GM12878 (cell line): ENCODE measurements around the gene DNASE2. TPM values are rescaled to one million over a fixed set of nuclear protein-coding genes. Genes with fewer than 3 reads are reported as not detected.

Source experiments
- BACH1 ChIP-seq: fragments of 450-650 bp; IDR thresholded peaks from 2 replicates; pipeline ENCODE4 v1.6.1; 2017; ENCODE audit warnings: mild to moderate bottlenecking, borderline replicate concordance
- CBX3 ChIP-seq: fragments of 200-600 bp; sonication (generic); IDR thresholded peaks from 2 replicates; pipeline ENCODE4 v1.6.1; 2016; ENCODE audit warnings: low read depth, borderline replicate concordance
- CHD2 ChIP-seq: IDR thresholded peaks from 2 replicates; pipeline ENCODE4 v1.6.1; 2011; ENCODE audit warnings: low read depth, low read length, improper control_type of control experiment, borderline replicate concordance
- CREM ChIP-seq: IDR thresholded peaks from 2 replicates; pipeline ENCODE4 v1.6.1; 2014; ENCODE audit warnings: antibody characterized with exemption, low read depth
- E4F1 ChIP-seq: fragments of 450-650 bp; IDR thresholded peaks from 2 replicates; pipeline ENCODE4 v1.6.1; 2018; ENCODE audit warnings: borderline replicate concordance, mild to moderate bottlenecking; ENCODE audit not compliant: partially characterized antibody
- EZH2 ChIP-seq: IDR thresholded peaks from 2 replicates; pipeline ENCODE4 v1.6.1; 2012; ENCODE audit warnings: low read depth, mild to moderate bottlenecking, control low read depth, inconsistent platforms, low read length, borderline replicate concordance; ENCODE audit not compliant: control insufficient read depth
- HDAC6 ChIP-seq: fragments of 200-600 bp; sonication (generic); IDR thresholded peaks from one replicate; pipeline ENCODE4 v1.8.0; 2017; ENCODE audit warnings: antibody characterized with exemption; ENCODE audit not compliant: unreplicated experiment
- JUND ChIP-seq: IDR thresholded peaks from 2 replicates; pipeline ENCODE4 v1.6.1; 2012; ENCODE audit warnings: low read depth, mild to moderate bottlenecking, low read length, improper control_type of control experiment, moderate library complexity
- LARP7 ChIP-seq: fragments of 450-650 bp; IDR thresholded peaks from 2 replicates; pipeline ENCODE4 v1.6.1; 2017; ENCODE audit warnings: mild to moderate bottlenecking
- MAX ChIP-seq: IDR thresholded peaks from 2 replicates; pipeline ENCODE4 v1.6.1; 2012; ENCODE audit warnings: low read depth, low read length, improper control_type of control experiment
- MTA2 ChIP-seq: fragments of 450-650 bp; IDR thresholded peaks from 2 replicates; pipeline ENCODE4 v1.6.1; 2016; ENCODE audit warnings: low read depth, mild to moderate bottlenecking, moderate library complexity
- NFIC ChIP-seq: IDR thresholded peaks from 2 replicates; pipeline ENCODE4 v1.6.1; 2012; ENCODE audit warnings: low read depth, mild to moderate bottlenecking, inconsistent platforms, low read length, moderate library complexity
- NR2C1 ChIP-seq: fragments of 450-650 bp; IDR thresholded peaks from 2 replicates; pipeline ENCODE4 v1.6.1; 2017; ENCODE audit warnings: antibody characterized with exemption, mild to moderate bottlenecking, moderate library complexity
- PAX5 ChIP-seq: IDR thresholded peaks from 2 replicates; pipeline ENCODE4 v1.6.1; 2011; ENCODE audit warnings: low read depth, low read length, borderline replicate concordance
- POLR2A ChIP-seq: IDR thresholded peaks from 2 replicates; pipeline ENCODE4 v1.6.1; 2011; ENCODE audit warnings: low read depth, mild to moderate bottlenecking, low read length
- POU2F2 ChIP-seq: IDR thresholded peaks from 3 replicates; pipeline ENCODE4 v1.6.1; 2011; ENCODE audit warnings: low read depth, mild to moderate bottlenecking, low read length, borderline replicate concordance
- SIN3A ChIP-seq: IDR thresholded peaks from 2 replicates; pipeline ENCODE4 v1.6.1; 2012; ENCODE audit warnings: low read depth, low read length, improper control_type of control experiment
- SMAD1 ChIP-seq: fragments of 450-650 bp; IDR thresholded peaks from 2 replicates; pipeline ENCODE4 v1.6.1; 2018; ENCODE audit warnings: mild to moderate bottlenecking, low read depth; ENCODE audit not compliant: partially characterized antibody
- STAT1 ChIP-seq: fragments of 450-650 bp; conservative IDR thresholded peaks from 2 replicates; pipeline ENCODE4 v1.6.1; 2014; ENCODE audit warnings: antibody characterized with exemption, mild to moderate bottlenecking
- TAF1 ChIP-seq: IDR thresholded peaks from 2 replicates; pipeline ENCODE4 v1.6.1; 2011; ENCODE audit warnings: mild to moderate bottlenecking, low read depth, low read length, borderline replicate concordance
- TBL1XR1 ChIP-seq: IDR thresholded peaks from 2 replicates; pipeline ENCODE4 v1.6.1; 2012; ENCODE audit warnings: low read depth, low read length, improper control_type of control experiment
- ZNF622 ChIP-seq: fragments of 450-650 bp; IDR thresholded peaks from 2 replicates; pipeline ENCODE4 v1.6.1; 2017; ENCODE audit warnings: mild to moderate bottlenecking, inconsistent platforms
- ZZZ3 ChIP-seq: IDR thresholded peaks from 2 replicates; pipeline ENCODE4 v1.6.1; 2011; ENCODE audit warnings: low read depth; ENCODE audit not compliant: control insufficient read depth, insufficient read length
- polyA plus RNA-seq, 11 experiments: library from polyadenylated mRNA; depleted of rRNA in 4 of 11; unstranded in 6 of 11; stranded (reverse) in 5 of 11; fragments of >200 nt; fragmentation: Nextera tagmentation in 4 of 11; fragmentation: Illumina TruSeq in 1 of 11; extraction: Ambion mirVana in 4 of 11; extraction: Trizol in 1 of 11; gene quantifications; 1 replicate in 1 of 11; 2 replicates in 10 of 11; pipeline versions ENCODE4 v1.2.1 to v1.2.3, GENCODE V29; 2011 to 2016; ENCODE audit warnings: inconsistent platforms in 2 of 11, missing spikeins in 2 of 11, low read depth in 1 of 11
- total RNA-seq, 4 experiments: library from RNA; depleted of rRNA in 3 of 4; stranded (reverse); fragments of >200 nt in 3 of 4; fragmentation: Illumina TruSeq in 1 of 4; extraction: Trizol in 1 of 4; gene quantifications; 2 replicates each; pipeline versions ENCODE4 v1.2.1 to v1.2.3, GENCODE V29; 2013 to 2021
- TF ChIP-seq, protein P1 (sequence below): fragments of 150-350 bp; IDR thresholded peaks from 2 replicates; pipeline ENCODE4 v1.6.1; 2016; ENCODE audit warnings: low read depth, low read length
- TF ChIP-seq, protein P2 (sequence below): fragments of 450-650 bp; IDR thresholded peaks from 2 replicates; pipeline ENCODE4 v1.6.1; 2016; ENCODE audit warnings: mild to moderate bottlenecking

DNASE2 gene
- total and polyA plus RNA-seq, 10 of the 15 experiments (the other 5 are each of a cell fraction or from before 2014, with no cell fraction given), result 4.9 to 32.1 (median 22.0) TPM

GRCh38 chr19:12881172-12881808 is at the start of gene DNASE2 (continued):
- TF ChIP-seq JUND (no peak), HDAC6 (peak; percentile 74), PAX5 (0 out of 2 replicates have a peak, but pooled peaks have one; percentile 9), TBL1XR1 (no peak), MAX (no peak), CREM (peak; percentile 41; the same call in 1 of the 2 replicates), CBX3 (no peak), CHD2 (0 out of 2 replicates have a peak, but pooled peaks have one; percentile 41), NFIC (peak; percentile 29; the same call in 1 of the 2 replicates), SMAD1 (no peak), TAF1 (0 out of 2 replicates have a peak, but pooled peaks have one; percentile 39), STAT1 (no peak), EZH2 (no peak), POLR2A (peak; percentile 88), E4F1 (no peak), ZZZ3 (no peak), NR2C1 (no peak), LARP7 (peak; percentile 79), BACH1 (peak; percentile 71; the same call in 1 of the 2 replicates), SIN3A (peak; percentile 39; the same call in 1 of the 2 replicates), MTA2 (peak; percentile 47; the same call in 1 of the 2 replicates), ZNF622 (no peak), POU2F2 (peak; percentile 55; the same call in 2 of the 3 replicates)
- TF ChIP-seq, protein P1, sequence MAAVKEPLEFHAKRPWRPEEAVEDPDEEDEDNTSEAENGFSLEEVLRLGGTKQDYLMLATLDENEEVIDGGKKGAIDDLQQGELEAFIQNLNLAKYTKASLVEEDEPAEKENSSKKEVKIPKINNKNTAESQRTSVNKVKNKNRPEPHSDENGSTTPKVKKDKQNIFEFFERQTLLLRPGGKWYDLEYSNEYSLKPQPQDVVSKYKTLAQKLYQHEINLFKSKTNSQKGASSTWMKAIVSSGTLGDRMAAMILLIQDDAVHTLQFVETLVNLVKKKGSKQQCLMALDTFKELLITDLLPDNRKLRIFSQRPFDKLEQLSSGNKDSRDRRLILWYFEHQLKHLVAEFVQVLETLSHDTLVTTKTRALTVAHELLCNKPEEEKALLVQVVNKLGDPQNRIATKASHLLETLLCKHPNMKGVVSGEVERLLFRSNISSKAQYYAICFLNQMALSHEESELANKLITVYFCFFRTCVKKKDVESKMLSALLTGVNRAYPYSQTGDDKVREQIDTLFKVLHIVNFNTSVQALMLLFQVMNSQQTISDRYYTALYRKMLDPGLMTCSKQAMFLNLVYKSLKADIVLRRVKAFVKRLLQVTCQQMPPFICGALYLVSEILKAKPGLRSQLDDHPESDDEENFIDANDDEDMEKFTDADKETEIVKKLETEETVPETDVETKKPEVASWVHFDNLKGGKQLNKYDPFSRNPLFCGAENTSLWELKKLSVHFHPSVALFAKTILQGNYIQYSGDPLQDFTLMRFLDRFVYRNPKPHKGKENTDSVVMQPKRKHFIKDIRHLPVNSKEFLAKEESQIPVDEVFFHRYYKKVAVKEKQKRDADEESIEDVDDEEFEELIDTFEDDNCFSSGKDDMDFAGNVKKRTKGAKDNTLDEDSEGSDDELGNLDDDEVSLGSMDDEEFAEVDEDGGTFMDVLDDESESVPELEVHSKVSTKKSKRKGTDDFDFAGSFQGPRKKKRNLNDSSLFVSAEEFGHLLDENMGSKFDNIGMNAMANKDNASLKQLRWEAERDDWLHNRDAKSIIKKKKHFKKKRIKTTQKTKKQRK, result no peak
- TF ChIP-seq, protein P2, sequence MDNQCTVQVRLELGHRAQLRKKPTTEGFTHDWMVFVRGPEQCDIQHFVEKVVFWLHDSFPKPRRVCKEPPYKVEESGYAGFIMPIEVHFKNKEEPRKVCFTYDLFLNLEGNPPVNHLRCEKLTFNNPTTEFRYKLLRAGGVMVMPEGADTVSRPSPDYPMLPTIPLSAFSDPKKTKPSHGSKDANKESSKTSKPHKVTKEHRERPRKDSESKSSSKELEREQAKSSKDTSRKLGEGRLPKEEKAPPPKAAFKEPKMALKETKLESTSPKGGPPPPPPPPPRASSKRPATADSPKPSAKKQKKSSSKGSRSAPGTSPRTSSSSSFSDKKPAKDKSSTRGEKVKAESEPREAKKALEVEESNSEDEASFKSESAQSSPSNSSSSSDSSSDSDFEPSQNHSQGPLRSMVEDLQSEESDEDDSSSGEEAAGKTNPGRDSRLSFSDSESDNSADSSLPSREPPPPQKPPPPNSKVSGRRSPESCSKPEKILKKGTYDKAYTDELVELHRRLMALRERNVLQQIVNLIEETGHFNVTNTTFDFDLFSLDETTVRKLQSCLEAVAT, result 0 out of 2 replicates have a peak, but pooled peaks have one; percentile 51
